ENCODE results near the gene CHCHD10.

The CHCHD10 gene

GRCh38 chr22:23772649-23773473, 5.1 kb upstream of the CHCHD10 start, which contains the start of gene MMP11:
MMP11 (plus strand) TSS chr22:23772849; CDS start chr22:23772871, 22 bp downstream.
- DNase-seq (ENCODE audit: low read depth): peak; percentile 30

- no peak for DNase-seq (ENCODE audit: low read depth)
Observed at GRCh38 chr22:23772315-23772648, 4.5 kb upstream of the CHCHD10 start.

GRCh38 chr22:23769321-23769965, 1.7 kb upstream of the CHCHD10 start:
- DNase-seq (ENCODE audit: low read depth): no peak

DNA sequence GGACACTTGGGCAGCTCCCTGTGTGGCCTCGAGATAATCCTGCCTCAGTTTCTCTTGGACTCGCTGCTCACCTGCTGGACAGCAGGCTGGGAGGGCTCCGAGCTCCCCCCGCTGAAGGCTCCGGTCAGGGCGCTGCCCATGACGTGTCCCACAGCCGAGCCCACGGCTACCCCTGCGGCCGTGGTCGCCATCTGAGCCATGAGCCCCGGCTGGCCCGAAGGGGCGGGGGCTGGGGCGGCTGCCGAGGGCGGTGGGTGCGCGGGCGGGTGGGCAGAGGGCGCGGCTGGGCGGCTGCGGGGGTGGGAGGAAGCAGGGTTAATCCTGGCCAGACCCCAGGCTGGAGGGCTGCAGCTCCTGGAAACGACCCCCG, 484 bp downstream of the CHCHD10 start:
- no peak for DNase-seq (ENCODE audit: low read depth)

DNA sequence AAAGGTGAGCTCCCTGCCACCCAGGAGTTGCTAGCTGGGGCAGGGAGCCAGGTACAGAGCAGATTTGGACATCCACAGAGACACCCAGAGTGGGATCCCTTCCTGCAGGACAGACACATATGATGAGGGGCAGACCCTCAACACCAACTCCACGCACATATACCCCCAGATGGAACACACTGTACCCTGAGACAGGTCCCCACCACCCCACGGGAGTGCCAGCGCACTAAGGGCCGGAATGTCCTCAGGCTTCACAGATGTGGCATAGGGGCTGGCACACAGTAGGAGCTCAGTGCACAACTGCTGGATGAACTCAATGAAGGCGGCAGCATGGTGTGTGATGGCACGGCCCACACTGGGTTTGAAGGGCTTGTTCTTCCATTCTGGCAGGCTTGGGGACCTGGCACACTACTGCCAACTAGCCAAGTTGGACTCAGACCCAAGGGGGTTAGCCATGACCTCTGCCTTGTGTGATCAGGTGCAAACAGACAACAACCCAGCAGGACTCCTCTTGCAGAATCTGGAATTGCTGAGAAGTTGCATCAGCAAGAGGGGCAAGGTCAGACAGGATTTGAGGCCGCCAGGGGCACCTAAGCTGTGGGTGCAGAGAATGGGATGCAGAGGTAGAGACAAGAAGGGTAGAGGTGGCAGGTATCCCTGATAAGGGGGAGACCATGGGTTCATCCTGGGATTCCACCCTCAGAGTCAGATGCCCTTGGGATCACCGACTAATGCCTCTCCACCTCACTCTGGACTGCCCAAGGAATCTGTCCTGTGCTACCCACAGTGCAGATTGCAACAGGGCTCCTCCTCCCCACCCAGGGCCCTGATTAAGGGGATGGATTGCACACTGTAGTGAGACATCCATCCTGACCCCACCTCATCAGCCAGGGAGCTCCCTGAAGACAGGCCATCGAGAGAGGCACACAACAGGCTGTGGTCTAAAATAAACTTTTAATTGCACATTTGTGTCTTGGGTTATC, 2.6 kb downstream of the CHCHD10 start:
- DNase-seq (ENCODE audit: low read depth): no peak

DNA sequence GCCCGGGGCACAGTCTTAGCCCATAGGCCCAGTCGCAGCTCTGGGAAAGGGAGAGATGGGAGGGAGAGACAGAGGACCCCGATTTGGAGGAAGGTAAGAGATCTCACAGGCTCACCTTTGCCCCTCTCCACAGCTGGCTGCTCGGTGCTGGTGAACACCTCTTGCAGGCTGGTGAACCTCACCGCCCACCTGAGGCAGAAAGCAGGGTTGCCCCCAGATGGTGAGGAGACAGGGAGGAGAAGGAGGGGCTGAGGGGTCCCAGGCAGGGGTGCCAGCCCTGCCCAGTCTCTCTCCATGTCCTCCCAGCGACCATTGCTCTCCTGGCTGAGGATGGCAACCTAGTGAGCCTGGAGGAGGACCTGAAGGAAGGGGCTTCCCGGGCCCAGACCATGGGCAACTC, 3.8 kb downstream of the CHCHD10 start:
- DNase-seq (ENCODE audit: low read depth): no peak

GRCh38 chr22:23763579-23763945, 4.2 kb downstream of the CHCHD10 start:
- DNase-seq (ENCODE audit: low read depth): peak; percentile 41

DNA sequence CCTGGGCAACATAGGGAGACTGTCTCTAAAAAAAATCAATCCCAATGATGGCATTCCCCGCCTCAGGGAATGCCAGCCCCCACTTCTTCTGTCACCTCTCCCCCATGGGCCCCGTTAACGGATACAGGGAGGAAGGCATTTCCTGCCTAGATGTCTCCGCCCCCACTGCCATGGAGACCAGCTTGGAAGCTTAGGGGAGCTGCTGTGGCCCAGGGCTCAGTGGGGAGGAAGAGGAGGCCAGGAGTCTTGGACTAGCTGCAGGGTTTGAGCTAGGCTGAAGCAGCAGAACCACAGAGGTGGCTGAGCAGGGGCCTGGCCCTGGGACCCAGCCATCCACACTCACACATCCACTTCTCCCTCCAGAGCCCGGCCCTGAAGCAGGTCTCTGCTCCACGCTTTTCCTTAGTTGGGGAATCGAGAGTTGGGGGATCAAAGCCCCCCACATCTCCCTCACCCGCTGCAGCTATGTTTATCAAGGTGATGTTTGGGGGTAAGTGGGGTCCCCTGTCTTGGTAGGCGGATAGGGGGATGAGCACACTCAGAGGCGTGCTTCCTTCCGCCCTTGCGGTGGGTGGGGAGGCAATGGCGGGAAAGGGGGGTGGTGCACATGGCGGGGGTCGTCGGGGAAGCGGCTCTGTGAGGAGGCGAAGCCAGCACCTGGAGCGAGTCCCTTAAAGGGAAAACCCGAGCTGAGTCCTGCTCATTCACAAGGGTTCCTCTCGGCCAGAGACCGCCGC, 4.8 kb downstream of the CHCHD10 start, which contains the start of gene C22orf15:
Gene C22orf15 (plus strand): TSS at position 149 of the 737 bp plus-strand sequence. CDS start 317 bp downstream, at position 466.
- DNase-seq (ENCODE audit: low read depth): no peak

DNA sequence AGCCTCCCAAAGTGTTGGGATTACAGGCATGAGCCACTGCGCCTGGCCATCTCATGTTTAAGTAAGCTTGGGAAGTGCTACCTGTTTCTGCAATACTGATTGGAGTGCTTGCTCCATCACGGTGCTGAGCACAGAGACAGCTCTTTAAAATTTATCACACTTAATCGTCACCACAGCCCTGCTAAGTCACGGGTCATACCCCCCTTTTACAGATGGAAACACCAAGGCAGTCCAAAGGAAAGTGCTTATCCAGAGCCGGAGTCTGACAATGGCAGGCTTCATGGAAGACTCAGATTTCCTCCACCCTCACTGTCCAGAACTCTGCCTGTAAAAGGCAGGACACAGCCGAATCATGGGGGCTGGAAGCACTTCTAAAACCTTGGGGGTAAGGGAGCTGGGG, 7.7 kb downstream of the CHCHD10 start:
- no peak for DNase-seq (ENCODE audit: low read depth)

- DNase-seq (ENCODE audit: low read depth): no peak
Observed at GRCh38 chr22:23759566-23759965, 8.2 kb downstream of the CHCHD10 start.

GRCh38 chr22:23756891-23757290, 10.9 kb downstream of the CHCHD10 start:
- DNase-seq (ENCODE audit: low read depth): no peak

GRCh38 chr22:23755711-23756110, 12.1 kb downstream of the CHCHD10 start:
- no peak for DNase-seq (ENCODE audit: low read depth)

GRCh38 chr22:23754980-23755636, 12.7 kb downstream of the CHCHD10 start:
- no peak for DNase-seq (ENCODE audit: low read depth)

GRCh38 chr22:23754220-23754919, 13.4 kb downstream of the CHCHD10 start, which contains the start of gene VPREB3:
VPREB3 (minus strand) TSS chr22:23754425; CDS start chr22:23754363, 62 bp downstream.
- no peak for DNase-seq (ENCODE audit: low read depth)

DNA sequence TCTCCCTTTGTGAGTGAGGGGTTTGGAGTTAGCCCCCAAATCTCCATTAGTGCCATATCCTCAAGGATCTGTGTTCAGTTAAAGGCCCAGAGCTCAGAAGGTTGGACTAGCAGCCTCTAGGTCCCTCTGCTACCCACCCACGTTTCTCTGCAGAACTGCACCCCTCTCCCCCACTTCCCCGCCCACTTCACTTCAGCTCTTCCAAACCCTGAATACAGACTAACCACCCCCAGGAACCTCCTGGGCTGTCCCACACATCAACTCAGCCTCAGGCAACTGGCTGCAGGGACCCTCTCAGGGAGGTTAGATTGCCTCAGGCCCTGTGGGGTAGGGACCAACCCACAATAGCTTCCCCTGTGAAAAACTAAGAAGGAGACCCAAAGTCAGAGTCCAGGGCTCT, 14.4 kb downstream of the CHCHD10 start:
- no peak for DNase-seq (ENCODE audit: low read depth)

GRCh38 chr22:23752750-23753149, 15.0 kb downstream of the CHCHD10 start:
- DNase-seq (ENCODE audit: low read depth): no peak

DNA sequence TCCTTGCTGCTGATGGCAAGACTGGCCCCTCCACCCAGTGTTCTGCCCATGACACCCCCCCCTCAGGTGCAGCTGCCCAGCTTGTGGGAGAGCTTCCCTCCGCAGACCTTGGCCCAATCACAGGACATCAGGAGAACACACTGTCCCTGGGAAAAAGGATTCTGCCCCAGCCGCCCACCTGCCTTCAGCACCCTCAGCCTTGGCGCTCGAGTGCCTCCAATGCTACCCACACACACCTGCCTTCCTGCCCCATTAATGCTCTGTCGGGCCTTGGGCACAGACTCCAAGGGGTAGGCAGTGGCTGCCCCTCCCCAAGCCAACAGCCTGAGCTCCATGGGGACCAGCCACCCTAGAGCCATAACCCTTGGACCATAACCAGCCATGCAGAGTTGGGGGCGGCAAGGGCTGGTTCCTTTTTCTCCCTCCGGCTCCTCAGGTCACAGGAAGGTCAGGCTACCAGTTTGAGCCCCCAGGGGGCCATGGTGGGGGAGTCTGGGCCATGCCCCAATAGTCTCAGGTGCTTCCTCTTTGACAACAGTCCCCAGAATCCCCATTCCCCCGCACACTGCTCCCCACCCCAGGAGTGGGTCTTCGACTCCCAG, 15.6 kb downstream of the CHCHD10 start:
- no peak for DNase-seq (ENCODE audit: low read depth)

DNA sequence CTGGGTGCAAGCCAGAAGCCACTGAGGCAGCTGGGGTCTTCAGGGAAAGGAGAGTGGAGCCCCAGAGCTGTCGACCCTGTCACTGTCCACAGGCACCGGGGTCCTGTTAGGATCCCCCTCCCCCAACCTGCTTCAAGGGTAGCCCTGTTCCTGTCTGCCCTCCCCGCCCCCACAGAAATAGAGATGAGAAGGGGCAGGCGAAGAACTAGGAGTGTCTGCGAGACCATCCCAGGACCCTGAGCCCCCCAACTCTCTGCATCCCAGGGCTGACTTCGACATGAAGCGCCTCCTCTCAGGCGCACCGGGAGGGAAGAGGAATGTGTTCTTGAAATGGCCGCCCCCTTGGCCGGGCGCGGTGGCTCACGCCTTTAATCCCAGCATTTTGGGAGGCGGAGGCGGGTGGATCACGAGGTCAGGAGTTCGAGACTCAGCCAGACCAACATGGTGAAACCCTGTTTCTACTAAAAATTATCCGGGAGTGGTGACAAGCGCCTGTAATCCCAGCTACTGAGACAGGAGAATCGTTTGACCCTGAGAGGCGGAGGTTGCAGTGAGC, 16.3 kb downstream of the CHCHD10 start:
- no peak for DNase-seq (ENCODE audit: low read depth)

- peak; percentile 82 for DNase-seq (ENCODE audit: low read depth)
Observed at GRCh38 chr22:23750714-23751440, 16.9 kb downstream of the CHCHD10 start, which contains the start of gene ZNF70. ZNF70 (minus strand) TSS chr22:23751112; CDS start chr22:23745140, 5,972 bp downstream.
